ENCODE data around the gene CNNM3. TPM values are rescaled to one million over a fixed set of nuclear protein-coding genes. Genes with fewer than 3 reads are reported as not detected.

Gene CNNM3
- total RNA-seq, 1 experiment from 2014 or later, result 34.0 TPM

- no peaks in the 10 kb centered on the region for H3K27me3 ChIP-seq (ENCODE audit: control insufficient read depth, insufficient read depth, low read length)
- no peak overlapping the region for H3K4me3 ChIP-seq (ENCODE audit: low read depth in 2 of 2, low read length in 2 of 2)
- no peaks in the 10 kb centered on the region for H3K4me1 ChIP-seq (ENCODE audit: control insufficient read depth, insufficient read depth, low read length)
- ChIA-PET POLR2A (interaction anchor here (0.6 kb wide), 1 partner anchor 23 kb away, joined by 29 read pairs; the partner anchor contains the start of gene ANKRD39), CTCF (no interaction called here)
- no TSS peak for BruUV-seq (replicated peaks)
- no peaks in the 10 kb centered on the region for H3K36me3 ChIP-seq (ENCODE audit: control insufficient read depth, insufficient read depth, low read length)
- intact Hi-C loops (cut with micrococcal nuclease; ENCODE audit: unreplicated experiment) (no loop called here), in situ Hi-C loops (cut with HindIII; ENCODE audit: low pct_unique_long_range_greater_than_20kb, low sequenced_read_pairs) (no loop called here)
- H3K9me3 ChIP-seq (ENCODE audit: control insufficient read depth, insufficient read depth, low read depth, low read length), result no peaks in the 10 kb centered on the region
- ATAC-seq (no peak), DNase-seq (ENCODE audit: low read depth, low spot score) (no peak)
- no peak for TF ChIP-seq CTCF (IDR thresholded peaks at IDR 0.05)
- no peak for TF ChIP-seq POLR2AphosphoS5 (IDR thresholded peaks at IDR 0.05; ENCODE audit: low read depth, low read length)
- TF ChIP-seq REST (IDR thresholded peaks at IDR 0.05; ENCODE audit: insufficient read depth in 1 of 2, low read depth in 2 of 2, low read length in 1 of 2), result no peak
- TF ChIP-seq TCF7L2 (IDR thresholded peaks at IDR 0.05; ENCODE audit: low read depth, low read length), result no peak
- TF ChIP-seq SIN3A (IDR thresholded peaks at IDR 0.05; ENCODE audit: borderline replicate concordance, insufficient read depth, low read depth, low read length), result no peak
- H3K27ac ChIP-seq (ENCODE audit: low read length), result no peak overlapping the region
These were observed 64.8 kb downstream of the CNNM3 start for GRCh38 chr2:96880891-96881273.

- CTCF ChIA-PET, result no interaction called here
- H3K9me3 ChIP-seq (ENCODE audit: control insufficient read depth, insufficient read depth, low read depth, low read length), result no peaks in the 10 kb centered on the region
- no peaks in the 10 kb centered on the region for H3K27me3 ChIP-seq (ENCODE audit: control insufficient read depth, insufficient read depth, low read length)
- H3K4me3 ChIP-seq (ENCODE audit: low read depth in 2 of 2, low read length in 2 of 2), result no peak overlapping the region
- no peak overlapping the region for H3K27ac ChIP-seq (ENCODE audit: low read length)
- no peak for DNase-seq (ENCODE audit: low read depth, low spot score)
- POLR2A ChIA-PET, result interaction anchor here (0.6 kb wide), 1 partner anchor 24 kb away, joined by 29 read pairs; the partner anchor contains the start of gene ANKRD39
- TF ChIP-seq TCF7L2 (IDR thresholded peaks at IDR 0.05; ENCODE audit: low read depth, low read length), result no peak
- ATAC-seq, result no peak
- in situ Hi-C loops (cut with HindIII; ENCODE audit: low pct_unique_long_range_greater_than_20kb, low sequenced_read_pairs) (no loop called here), intact Hi-C loops (cut with micrococcal nuclease; ENCODE audit: unreplicated experiment) (no loop called here)
- no peaks in the 10 kb centered on the region for H3K36me3 ChIP-seq (ENCODE audit: control insufficient read depth, insufficient read depth, low read length)
- no TSS peak for BruUV-seq (replicated peaks)
- no peaks in the 10 kb centered on the region for H3K4me1 ChIP-seq (ENCODE audit: control insufficient read depth, insufficient read depth, low read length)
These were observed 65.5 kb downstream of the CNNM3 start for GRCh38 chr2:96881349-96882195.

GRCh38 chr2:96882230-96882629 lies 66.2 kb downstream of the CNNM3 start:
- no peak for TF ChIP-seq SIN3A (IDR thresholded peaks at IDR 0.05; ENCODE audit: borderline replicate concordance, insufficient read depth, low read depth, low read length)
- TF ChIP-seq CTCF (IDR thresholded peaks at IDR 0.05), result no peak
- intact Hi-C loops (cut with micrococcal nuclease; ENCODE audit: unreplicated experiment), result no loop called here
- H3K27ac ChIP-seq (ENCODE audit: low read length), result no peak overlapping the region
- no TSS peak for BruUV-seq (replicated peaks)
- no peaks in the 10 kb centered on the region for H3K27me3 ChIP-seq (ENCODE audit: control insufficient read depth, insufficient read depth, low read length)
- DNase-seq (ENCODE audit: low read depth, low spot score), result no peak
- ChIA-PET CTCF (no interaction called here), POLR2A (no interaction called here)
- H3K4me1 ChIP-seq (ENCODE audit: control insufficient read depth, insufficient read depth, low read length), result no peaks in the 10 kb centered on the region
- H3K9me3 ChIP-seq (ENCODE audit: control insufficient read depth, insufficient read depth, low read depth, low read length), result no peaks in the 10 kb centered on the region
- no peak for ATAC-seq
- in situ Hi-C loops (cut with HindIII; ENCODE audit: low pct_unique_long_range_greater_than_20kb, low sequenced_read_pairs), result no loop called here
- no peak overlapping the region for H3K4me3 ChIP-seq (ENCODE audit: low read depth in 2 of 2, low read length in 2 of 2)
- H3K36me3 ChIP-seq (ENCODE audit: control insufficient read depth, insufficient read depth, low read length), result no peaks in the 10 kb centered on the region
